ENCODE measurements around the gene SUCO. TPM values are rescaled to one million over a fixed set of nuclear protein-coding genes. Genes with fewer than 3 reads are reported as not detected.

Gene SUCO
- total and polyA plus RNA-seq, 12 donors, result 14.0 to 108 (median 34.4) TPM

GRCh38 chr1:172532183-172532699 lies 709 bp upstream of the SUCO start:
- H3K27ac ChIP-seq, result peak overlapping the region; percentile 93 to 98 (median 96)
- WGBS, 4 donors, result 0 to 1% (median 1%) methylated on average over 17 to 18 of the region's 18 CpGs

GRCh38 chr1:172533513-172534151 lies 682 bp downstream of the SUCO start:
- Histone ChIP-seq H3K36me3 (replicated peaks in 1 of 2) (no peaks in the 10 kb centered on the region), H3K27me3 (no peaks in the 10 kb centered on the region), H3K27ac (peak overlapping the region; percentile 67 to 98 (median 97)), H3K9me3 (replicated peaks in 1 of 3) (peaks cover 0 to under 1% (median 0%) of the 10 kb centered on the region in 3 donors), H3K4me3 (peak overlapping the region; percentile 26 to 67 (median 44)), H3K4me1 (replicated peaks in 1 of 2) (peaks cover 7 to 36% of the 10 kb centered on the region in 2 donors)
- intact Hi-C loops (cut with DNase I), result no loop called here
- WGBS, 4 donors, result 0% methylated on average over 17 to 23 of the region's 23 CpGs
- DNase-seq, result peak in 5 of 7 donors; percentile 23 to 73 (median 35)
- no peak for TF ChIP-seq POLR2A (IDR thresholded peaks at IDR 0.05)
- no peak for TF ChIP-seq CTCF (IDR thresholded peaks at IDR 0.05)

More at GRCh38 chr1:172532183-172532699, 709 bp upstream of the SUCO start:
- Histone ChIP-seq H3K4me1 (replicated peaks in 1 of 2) (peaks cover 7 to 36% of the 10 kb centered on the region in 2 donors), H3K9me3 (replicated peaks in 1 of 3) (no peaks in the 10 kb centered on the region), H3K4me3 (peak overlapping the region in 3 of 4 donors; percentile 46 to 67 (median 48)), H3K27me3 (no peaks in the 10 kb centered on the region), H3K36me3 (replicated peaks in 1 of 2) (no peaks in the 10 kb centered on the region)
- DNase-seq, result peak; percentile 91 to 98 (median 96)
- no peak for TF ChIP-seq CTCF (IDR thresholded peaks at IDR 0.05)
- TF ChIP-seq POLR2A (IDR thresholded peaks at IDR 0.05), result peak; percentile 83 to 98
- intact Hi-C loops (cut with DNase I), result no loop called here

- intact Hi-C loops (cut with DNase I), result no loop called here
- DNase-seq, result no peak
- peaks cover 6 to 42% of the 10 kb centered on the region in 2 donors for H3K4me1 ChIP-seq (replicated peaks in 1 of 2)
- 59 to 93% (median 82%) methylated on average over 3 of the region's 3 CpGs for WGBS, 4 donors
- no peak overlapping the region for H3K27ac ChIP-seq
- H3K4me3 ChIP-seq, result no peak overlapping the region
- H3K27me3 ChIP-seq, result no peaks in the 10 kb centered on the region
- TF ChIP-seq POLR2A (IDR thresholded peaks at IDR 0.05) (no peak), CTCF (IDR thresholded peaks at IDR 0.05) (no peak)
- H3K36me3 ChIP-seq (replicated peaks in 1 of 2), result no peaks in the 10 kb centered on the region
- H3K9me3 ChIP-seq (replicated peaks in 1 of 3), result peaks cover 0 to 5% (median 0%) of the 10 kb centered on the region in 3 donors
Observed at GRCh38 chr1:172536256-172536655, 3.3 kb downstream of the SUCO start.

GRCh38 chr1:172537366-172537765 lies 4.4 kb downstream of the SUCO start:
- no peaks in the 10 kb centered on the region for H3K27me3 ChIP-seq
- H3K4me3 ChIP-seq, result no peak overlapping the region
- H3K36me3 ChIP-seq (replicated peaks in 1 of 2), result no peaks in the 10 kb centered on the region
- H3K27ac ChIP-seq, result no peak overlapping the region
- no peak for TF ChIP-seq CTCF (IDR thresholded peaks at IDR 0.05)
- no peak for TF ChIP-seq POLR2A (IDR thresholded peaks at IDR 0.05)
- DNase-seq, result no peak
- H3K4me1 ChIP-seq (replicated peaks in 1 of 2), result peaks cover 0 to 38% of the 10 kb centered on the region in 2 donors
- intact Hi-C loops (cut with DNase I), result no loop called here
- H3K9me3 ChIP-seq (replicated peaks in 1 of 3), result peaks cover 0 to 5% (median 0%) of the 10 kb centered on the region in 3 donors
- 76 to 88% (median 78%) methylated on average over 2 of the region's 2 CpGs for WGBS, 4 donors
